ENCODE measurements around the gene CARMIL1.

GRCh38 chr6:25333471-25333870 is 54.3 kb downstream of the CARMIL1 start:
- no peak for TF ChIP-seq POLR2A (IDR thresholded peaks at IDR 0.05; ENCODE audit: low read length)
- TF ChIP-seq GATA1 (IDR thresholded peaks at IDR 0.05; ENCODE audit: low read depth, low read length): no peak
